ENCODE results near the gene CENPP.

CENPP gene

GRCh38 chr9:92644278-92644677, 318.5 kb downstream of the CENPP start:
- DNase-seq, result no peak

- DNase-seq, result no peak
Measured at GRCh38 chr9:92645041-92645440, 319.3 kb downstream of the CENPP start.

GRCh38 chr9:92647671-92648473, 322.1 kb downstream of the CENPP start:
- no peak for DNase-seq

- no peak for DNase-seq
Measured at GRCh38 chr9:92648474-92648971, 322.8 kb downstream of the CENPP start.

- DNase-seq, result no peak
Measured at GRCh38 chr9:92649007-92649406, 323.3 kb downstream of the CENPP start.

GRCh38 chr9:92650296-92650695, 324.5 kb downstream of the CENPP start:
- DNase-seq, result no peak

GRCh38 chr9:92650839-92651621, 325.3 kb downstream of the CENPP start:
- DNase-seq, result no peak

- no peak for DNase-seq
Measured at GRCh38 chr9:92652461-92652860, 326.7 kb downstream of the CENPP start.

GRCh38 chr9:92654481-92655301, 328.9 kb downstream of the CENPP start:
- no peak for DNase-seq

- DNase-seq, result no peak
Measured at GRCh38 chr9:92655366-92655765, 329.6 kb downstream of the CENPP start.

GRCh38 chr9:92655896-92656536, 330.3 kb downstream of the CENPP start:
- DNase-seq, result no peak

- no peak for DNase-seq
Measured at GRCh38 chr9:92656537-92656925, 330.8 kb downstream of the CENPP start.

GRCh38 chr9:92657296-92658094, 331.7 kb downstream of the CENPP start:
- DNase-seq, result no peak

- DNase-seq, result no peak
Measured at GRCh38 chr9:92658176-92658575, 332.4 kb downstream of the CENPP start.

- no peak for DNase-seq
Measured at GRCh38 chr9:92658611-92659010, 332.9 kb downstream of the CENPP start.

- DNase-seq, result no peak
Measured at GRCh38 chr9:92659601-92660000, 333.8 kb downstream of the CENPP start.

GRCh38 chr9:92660266-92660665, 334.5 kb downstream of the CENPP start:
- DNase-seq, result no peak

GRCh38 chr9:92661127-92661526, 335.4 kb downstream of the CENPP start:
- DNase-seq, result no peak

GRCh38 chr9:92661743-92662142, 336.0 kb downstream of the CENPP start:
- no peak for DNase-seq

- DNase-seq, result no peak
Measured at GRCh38 chr9:92663126-92663525, 337.4 kb downstream of the CENPP start.

- DNase-seq, result no peak
Measured at GRCh38 chr9:92663951-92664350, 338.2 kb downstream of the CENPP start.

All from NCI-H510A treated with DMSO at 0.1 percent for 48 hours (cell line).